GM12874 (cell line): ENCODE data around the gene GIMAP1.

ENCODE experiments used
- TF ChIP-seq, protein P1 (sequence below): IDR thresholded peaks from 2 replicates; pipeline ENCODE4 v1.5.1; 2011; ENCODE audit warnings: low read depth, mild to moderate bottlenecking, control low read depth, low read length, moderate library complexity; ENCODE audit not compliant: insufficient read depth

The GIMAP1 gene

DNA sequence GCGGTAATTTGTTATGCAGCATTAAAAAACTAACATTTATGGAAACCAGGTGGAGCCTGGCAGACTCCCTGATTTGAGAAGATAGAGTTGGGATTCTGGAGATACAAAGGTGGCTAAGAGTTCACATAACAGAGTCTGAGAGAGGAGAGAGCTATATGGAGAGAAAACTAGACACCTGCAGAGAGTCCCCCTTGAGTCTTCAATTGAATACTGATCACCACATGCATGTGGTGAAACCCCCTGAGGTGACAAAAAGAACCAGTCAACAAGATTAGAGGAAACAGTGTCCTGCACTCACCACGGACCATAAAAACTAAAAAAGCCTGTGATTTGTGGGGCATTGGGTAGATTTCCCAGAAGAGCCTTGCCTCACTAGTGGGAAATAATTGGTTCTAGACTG is 20.8 kb upstream of the GIMAP1 start:
- TF ChIP-seq, protein P1, sequence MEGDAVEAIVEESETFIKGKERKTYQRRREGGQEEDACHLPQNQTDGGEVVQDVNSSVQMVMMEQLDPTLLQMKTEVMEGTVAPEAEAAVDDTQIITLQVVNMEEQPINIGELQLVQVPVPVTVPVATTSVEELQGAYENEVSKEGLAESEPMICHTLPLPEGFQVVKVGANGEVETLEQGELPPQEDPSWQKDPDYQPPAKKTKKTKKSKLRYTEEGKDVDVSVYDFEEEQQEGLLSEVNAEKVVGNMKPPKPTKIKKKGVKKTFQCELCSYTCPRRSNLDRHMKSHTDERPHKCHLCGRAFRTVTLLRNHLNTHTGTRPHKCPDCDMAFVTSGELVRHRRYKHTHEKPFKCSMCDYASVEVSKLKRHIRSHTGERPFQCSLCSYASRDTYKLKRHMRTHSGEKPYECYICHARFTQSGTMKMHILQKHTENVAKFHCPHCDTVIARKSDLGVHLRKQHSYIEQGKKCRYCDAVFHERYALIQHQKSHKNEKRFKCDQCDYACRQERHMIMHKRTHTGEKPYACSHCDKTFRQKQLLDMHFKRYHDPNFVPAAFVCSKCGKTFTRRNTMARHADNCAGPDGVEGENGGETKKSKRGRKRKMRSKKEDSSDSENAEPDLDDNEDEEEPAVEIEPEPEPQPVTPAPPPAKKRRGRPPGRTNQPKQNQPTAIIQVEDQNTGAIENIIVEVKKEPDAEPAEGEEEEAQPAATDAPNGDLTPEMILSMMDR: no peak

DNA sequence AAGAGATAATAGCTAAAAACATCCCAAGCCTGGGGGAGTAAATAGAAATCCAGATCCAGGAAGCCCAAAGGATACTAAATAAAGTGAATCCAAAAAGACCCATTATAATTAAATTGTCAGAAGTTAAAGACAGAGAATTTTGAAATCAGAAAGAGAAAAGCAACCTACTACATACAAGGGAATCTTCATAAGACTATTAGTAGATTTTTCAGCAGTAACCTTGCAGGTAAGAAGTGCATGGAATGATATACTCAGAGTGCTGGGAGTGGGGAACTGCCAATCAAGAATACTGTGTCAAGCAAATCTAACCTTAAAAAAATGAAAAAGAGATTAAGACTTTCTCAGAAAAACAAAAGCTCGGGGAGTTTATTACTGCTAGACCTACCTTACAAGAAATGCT is 13.2 kb upstream of the GIMAP1 start:
- TF ChIP-seq, protein P1: no peak

DNA sequence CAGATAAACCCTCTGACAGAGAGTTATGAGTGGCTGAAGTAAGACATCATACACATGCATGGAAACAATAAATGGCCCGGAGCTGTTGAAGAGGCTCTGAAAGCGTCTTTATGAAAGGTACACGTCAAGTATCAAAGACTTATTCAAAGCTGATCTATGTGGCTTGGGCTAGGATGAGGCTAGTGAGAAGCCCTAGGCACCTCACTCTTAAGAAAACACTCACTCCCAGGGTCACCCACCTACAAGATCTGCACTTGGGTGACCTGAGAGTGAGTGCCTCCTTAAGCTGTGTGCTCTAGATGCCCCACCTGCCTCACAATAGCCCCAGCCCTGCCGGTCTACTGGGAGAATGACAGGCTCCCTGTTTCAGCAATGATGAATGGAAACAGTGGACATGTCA is 1.1 kb upstream of the GIMAP1 start:
- TF ChIP-seq, protein P1: no peak

DNA sequence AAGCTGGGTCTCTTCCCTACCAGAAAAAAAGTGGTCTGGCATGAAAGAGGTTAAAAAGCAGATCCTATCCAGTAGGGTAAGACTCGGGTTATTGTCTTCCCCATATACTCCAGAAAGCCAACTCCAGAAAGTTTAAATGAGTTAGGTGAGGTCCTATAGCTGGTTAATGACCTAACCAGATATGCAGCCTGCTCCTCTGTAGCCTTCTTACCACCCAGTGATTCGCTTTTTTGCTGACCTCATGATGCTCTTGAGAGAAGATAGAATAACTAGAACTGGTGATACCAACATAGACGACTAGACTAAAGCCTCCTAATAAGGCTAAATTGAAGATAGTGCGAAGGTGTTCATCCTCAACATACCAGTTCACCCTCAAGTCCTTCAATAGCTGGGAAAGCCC is 675 bp upstream of the GIMAP1 start:
- TF ChIP-seq, protein P1: no peak

DNA sequence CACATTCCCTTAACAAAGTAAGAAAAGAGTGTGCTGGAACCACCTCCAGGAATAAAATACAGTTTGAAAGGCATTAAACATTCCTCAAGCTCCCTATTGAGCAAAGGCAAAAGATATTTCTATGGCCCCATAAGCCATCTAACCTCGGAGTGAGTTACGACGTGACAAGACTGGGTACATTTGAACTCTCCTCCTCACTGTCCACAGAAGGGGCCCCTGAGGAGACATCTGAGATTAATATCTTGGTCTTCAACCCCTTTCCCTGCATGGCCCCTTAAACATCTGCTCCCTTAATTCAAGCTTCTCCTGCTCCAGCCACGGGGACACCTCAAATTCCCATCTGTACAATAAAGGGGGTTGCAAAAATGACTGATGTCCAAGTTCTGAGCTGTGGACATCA is 526 bp downstream of the GIMAP1 start:
- TF ChIP-seq, protein P1: no peak

DNA sequence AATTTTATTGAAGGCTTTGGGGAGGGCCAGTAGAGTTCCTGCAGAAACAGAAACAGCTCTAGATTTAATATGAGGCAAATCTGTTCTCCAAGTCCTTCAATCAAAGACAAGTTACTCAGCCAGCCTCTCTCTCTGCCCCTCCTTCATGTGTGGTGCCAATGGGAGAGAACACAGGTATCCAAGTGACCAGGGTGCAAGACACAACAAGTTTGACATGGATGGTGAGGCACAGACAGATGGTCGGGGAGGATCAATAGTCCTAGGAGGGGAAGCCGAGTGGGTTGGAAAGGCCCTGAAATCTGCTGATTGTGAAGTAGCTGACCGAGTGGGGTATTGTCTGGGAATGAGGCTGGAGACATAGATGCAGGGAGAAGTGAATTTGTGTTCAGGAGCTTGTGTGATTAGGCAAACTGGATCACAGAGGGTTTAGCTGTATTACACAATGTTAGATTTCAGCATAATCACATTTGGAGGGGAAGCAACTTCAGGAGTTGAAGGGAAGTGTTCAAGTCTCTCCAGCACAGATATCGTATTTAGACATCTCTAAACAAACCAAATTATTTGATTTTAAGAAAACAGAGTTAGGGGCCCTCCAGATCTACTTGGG is 1.5 kb downstream of the GIMAP1 start:
- TF ChIP-seq, protein P1: no peak

DNA sequence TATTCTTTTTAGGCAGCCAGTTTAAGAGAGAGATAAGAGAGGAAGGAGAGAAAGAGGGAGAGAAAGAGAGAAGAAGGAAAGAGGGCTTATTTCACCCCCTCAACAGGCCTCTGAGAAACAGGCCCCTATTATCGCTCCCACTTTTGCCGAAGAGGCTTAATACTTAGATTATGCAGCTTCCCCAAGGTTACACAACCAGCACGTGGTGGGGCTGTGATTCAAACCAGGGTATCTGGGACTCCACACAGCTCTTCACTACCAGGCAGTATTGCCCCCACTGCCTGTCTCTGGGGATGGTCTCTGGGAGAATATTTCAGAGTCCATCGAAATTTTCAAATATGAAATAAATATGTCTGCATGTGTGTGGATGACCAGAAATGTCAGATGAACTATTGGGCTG is 3.0 kb downstream of the GIMAP1 start:
- TF ChIP-seq, protein P1: no peak
